Lower lobe of right lung (tissue), 2 donors: Measurements from ENCODE around the gene SCAPER. TPM values are rescaled to one million over a fixed set of nuclear protein-coding genes. Genes with fewer than 3 reads are reported as not detected.

Experiments
- ATAC-seq, 2 donors: fragments of 200-7000 bp; cut with Tn5 transposase; one replicate each; pipeline ENCODE4 v1.9.1; 2020 to 2022; ENCODE audit warnings: mild to moderate bottlenecking in 2 of 2, moderate library complexity in 2 of 2
- DNase-seq: peaks from one replicate; pipeline ENCODE4 v3.0.0-alpha.2; 2020
- H3K27ac ChIP-seq: fragments of 200-600 bp; one replicate; pipeline ENCODE4 v1.8.0; 2022
- H3K27me3 ChIP-seq: fragments of 200-600 bp; one replicate; pipeline ENCODE4 v1.8.0; 2022; ENCODE audit warnings: low read depth
- H3K36me3 ChIP-seq: fragments of 200-600 bp; one replicate; pipeline ENCODE4 v1.8.0; 2022; ENCODE audit warnings: mild to moderate bottlenecking
- H3K4me1 ChIP-seq: fragments of 200-600 bp; one replicate; pipeline ENCODE4 v1.8.0; 2022
- H3K4me3 ChIP-seq: fragments of 200-600 bp; one replicate; pipeline ENCODE4 v1.8.0; 2022; ENCODE audit warnings: mild to moderate bottlenecking
- H3K9me3 ChIP-seq: fragments of 200-600 bp; one replicate; pipeline ENCODE4 v1.8.0; 2022
- CTCF ChIP-seq: fragments of 200-600 bp; IDR thresholded peaks from one replicate; pipeline ENCODE4 v1.8.0; 2022; ENCODE audit warnings: antibody characterized with exemption, mild to moderate bottlenecking
- intact Hi-C: fragments of 100-400 bp; cut with DNase I; formaldehyde crosslinking; loops from one replicate; pipeline ENCODE4 v1.11.0; 2022
- total RNA-seq: library from RNA; stranded (reverse); fragmentation: NEBNext Ultra II Directional; extraction: Animal tissue kit (Norgen Biotek cat#: 25700); gene quantifications from one replicate; pipeline ENCODE4 v1.2.1, GENCODE V29; 2021
- donor health status: DM: no; HTN: yes; CAD: no; lungs with severe emphysema.

Gene SCAPER
- total RNA-seq, 1 donor from 2014 or later, result 34.2 TPM

GRCh38 chr15:76936671-76937070 lies 31.5 kb upstream of the SCAPER start:
- H3K27me3 ChIP-seq, result no peaks in the 10 kb centered on the region
- H3K4me1 ChIP-seq, result peaks cover 22% of the 10 kb centered on the region
- no peak overlapping the region for H3K27ac ChIP-seq
- intact Hi-C loops, result no loop called here
- no peak for TF ChIP-seq CTCF
- no peak overlapping the region for H3K4me3 ChIP-seq
- DNase-seq (no peak), ATAC-seq (peak; percentile 49 to 73)
- no peaks in the 10 kb centered on the region for H3K9me3 ChIP-seq
- peaks cover 16% of the 10 kb centered on the region for H3K36me3 ChIP-seq

GRCh38 chr15:76935620-76936019 lies 30.5 kb upstream of the SCAPER start:
- Histone ChIP-seq H3K27me3 (no peaks in the 10 kb centered on the region), H3K27ac (no peak overlapping the region), H3K36me3 (peaks cover 16% of the 10 kb centered on the region), H3K4me3 (no peak overlapping the region), H3K4me1 (peaks cover 22% of the 10 kb centered on the region), H3K9me3 (no peaks in the 10 kb centered on the region)
- no peak for TF ChIP-seq CTCF
- intact Hi-C loops, result no loop called here
- no peak for DNase-seq
- ATAC-seq, result no peak

- peaks cover 22% of the 10 kb centered on the region for H3K4me1 ChIP-seq
- peaks cover 9% of the 10 kb centered on the region for H3K36me3 ChIP-seq
- peak overlapping the region; percentile 77 for H3K27ac ChIP-seq
- no peak for TF ChIP-seq CTCF
- H3K9me3 ChIP-seq, result no peaks in the 10 kb centered on the region
- no peaks in the 10 kb centered on the region for H3K27me3 ChIP-seq
- DNase-seq (no peak), ATAC-seq (no peak)
- intact Hi-C loops, result no loop called here
- peak overlapping the region; percentile 73 for H3K4me3 ChIP-seq
Observed at GRCh38 chr15:76932135-76932966, 27.2 kb upstream of the SCAPER start.

- Histone ChIP-seq H3K9me3 (no peaks in the 10 kb centered on the region), H3K27me3 (no peaks in the 10 kb centered on the region), H3K4me3 (peak within 1 kb of the TSS; percentile 73), H3K36me3 (peaks cover 9% of the 10 kb centered on the region), H3K4me1 (peaks cover 22% of the 10 kb centered on the region), H3K27ac (peak within 1 kb of the TSS; percentile 77)
- intact Hi-C loops, result no loop called here
- ATAC-seq (peak; percentile 100), DNase-seq (peak; percentile 98)
- no peak for TF ChIP-seq CTCF
Observed at GRCh38 chr15:76931397-76932134, 26.4 kb upstream of the SCAPER start, which contains the start of gene RCN2. TSS of gene RCN2 (plus strand) at chr15:76931749. CDS start at chr15:76931842, 93 bp downstream.

- peak overlapping the region; percentile 73 for H3K4me3 ChIP-seq
- no peak for TF ChIP-seq CTCF
- H3K4me1 ChIP-seq, result peaks cover 22% of the 10 kb centered on the region
- DNase-seq, result no peak
- H3K27ac ChIP-seq, result peak overlapping the region; percentile 77
- H3K9me3 ChIP-seq, result no peaks in the 10 kb centered on the region
- ATAC-seq, result no peak
- no peaks in the 10 kb centered on the region for H3K27me3 ChIP-seq
- intact Hi-C loops, result no loop called here
- H3K36me3 ChIP-seq, result peaks cover 7% of the 10 kb centered on the region
Observed at GRCh38 chr15:76930831-76931396, 25.8 kb upstream of the SCAPER start.
